ENCODE results near the gene MED19.

- TF ChIP-seq CTCF (IDR thresholded peaks at IDR 0.05) (no peak), POLR2AphosphoS5 (IDR thresholded peaks at IDR 0.05) (no peak)
Observed at GRCh38 chr11:57704932-57705331, 7.1 kb downstream of the MED19 start.
